Epithelial cell of prostate (primary cell): ENCODE measurements around the gene TRIM26.
"Not testable (repeated sequence)": the region's sequence is repeated elsewhere in the genome, so short reads cannot be mapped to it uniquely, and the experiment has no call there.

ENCODE experiments used
- DNase-seq: peaks from one replicate; pipeline ENCODE4 v3.0.0-alpha.2; 2011; ENCODE audit warnings: low read depth, low spot score
- H3K27ac ChIP-seq: fragments of 450-650 bp; 2 replicates; pipeline ENCODE4 v1.5.1; 2017; ENCODE audit warnings: mild to moderate bottlenecking

Gene TRIM26

GRCh38 chr6:30175765-30176164, 37.4 kb downstream of the TRIM26 start:
- DNase-seq, result no peak
- H3K27ac ChIP-seq, result no peak overlapping the region

GRCh38 chr6:30172681-30173080, 40.5 kb downstream of the TRIM26 start:
- H3K27ac ChIP-seq, result no peak overlapping the region
- no peak for DNase-seq

GRCh38 chr6:30171677-30172471, 41.3 kb downstream of the TRIM26 start:
- no peak for DNase-seq
- no peak overlapping the region for H3K27ac ChIP-seq

GRCh38 chr6:30169658-30170614, 43.3 kb downstream of the TRIM26 start:
- no peak for DNase-seq
- no peak overlapping the region for H3K27ac ChIP-seq

GRCh38 chr6:30168741-30169140, 44.5 kb downstream of the TRIM26 start:
- DNase-seq, result no peak
- H3K27ac ChIP-seq, result no peak overlapping the region

GRCh38 chr6:30167101-30167500, 46.1 kb downstream of the TRIM26 start:
- no peak for DNase-seq
- H3K27ac ChIP-seq, result no peak overlapping the region

- DNase-seq, H3K27ac ChIP-seq: not testable (repeated sequence)
Observed at GRCh38 chr6:30165238-30165637, 48.0 kb downstream of the TRIM26 start.

GRCh38 chr6:30164714-30165113, 48.5 kb downstream of the TRIM26 start:
- H3K27ac ChIP-seq, result no peak overlapping the region
- no peak for DNase-seq

- no peak for DNase-seq
- no peak overlapping the region for H3K27ac ChIP-seq
Observed at GRCh38 chr6:30163918-30164654, 49.1 kb downstream of the TRIM26 start.

GRCh38 chr6:30163090-30163917, 49.9 kb downstream of the TRIM26 start, which contains the start of gene TRIM15:
Gene TRIM15, plus strand, starts transcription at chr6:30163546. Its CDS starts 139 bp downstream, at chr6:30163685.
- no peak within 1 kb of the TSS for H3K27ac ChIP-seq
- no peak for DNase-seq

- DNase-seq, result no peak
- H3K27ac ChIP-seq, result no peak overlapping the region
Observed at GRCh38 chr6:30162265-30163089, 50.7 kb downstream of the TRIM26 start.

- H3K27ac ChIP-seq, result no peak within 1 kb of the TSS
- DNase-seq, result no peak
Observed at GRCh38 chr6:30160785-30161531, 52.2 kb downstream of the TRIM26 start, which contains the start of gene TRIM10. Gene TRIM10, minus strand, starts transcription at chr6:30161211. Its CDS starts 353 bp downstream, at chr6:30160858.

- H3K27ac ChIP-seq, result no peak overlapping the region
- no peak for DNase-seq
Observed at GRCh38 chr6:30160008-30160784, 53.0 kb downstream of the TRIM26 start.

GRCh38 chr6:30158475-30159040, 54.6 kb downstream of the TRIM26 start:
- no peak for DNase-seq
- no peak overlapping the region for H3K27ac ChIP-seq

- no peak overlapping the region for H3K27ac ChIP-seq
- DNase-seq, result no peak
Observed at GRCh38 chr6:30157999-30158398, 55.2 kb downstream of the TRIM26 start.

- no peak overlapping the region for H3K27ac ChIP-seq
- no peak for DNase-seq
Observed at GRCh38 chr6:30157581-30157980, 55.6 kb downstream of the TRIM26 start.

GRCh38 chr6:30156774-30157173, 56.4 kb downstream of the TRIM26 start:
- no peak for DNase-seq
- H3K27ac ChIP-seq, result peak overlapping the region; percentile 49
